SK-N-SH (cell line): ENCODE measurements around the gene BRME1. TPM values are rescaled to one million over a fixed set of nuclear protein-coding genes. Genes with fewer than 3 reads are reported as not detected.

Experiments used
- CTCF ChIA-PET: fragments of 300-600, 350-600 bp; formaldehyde crosslinking; extraction: SDS; loops from one replicate; lab custom pipeline; 2021; lab: Yijun Ruan, JAX
- POLR2A ChIA-PET: fragments of 350-600 bp; sonication (Branson Sonifier 250); formaldehyde crosslinking; extraction: SDS; loops from one replicate; lab custom pipeline; 2020; ENCODE audit warnings: antibody characterized with exemption, inconsistent platforms; lab: Yijun Ruan, JAX
- DNase-seq: peaks from one replicate; pipeline ENCODE4 v3.0.0; 2012
- H2AFZ ChIP-seq: fragments of 200-600 bp; sonication (generic); 2 replicates; pipeline ENCODE4 v1.8.1; 2016; ENCODE audit warnings: antibody characterized with exemption, mild to moderate bottlenecking, low read depth
- H3F3A ChIP-seq: fragments of 200-600 bp; sonication (generic); replicated peaks from 2 replicates; pipeline ENCODE3; 2016; ENCODE audit warnings: antibody characterized with exemption, mild to moderate bottlenecking; ENCODE audit not compliant: insufficient read depth
- H3K27ac ChIP-seq, 2 experiments: fragments of 200-500 bp in 1 of 2; fragments of 200-600 bp in 1 of 2; sonication (Bioruptor generic) in 1 of 2; sonication (generic), shearing (Covaris generic) in 1 of 2; 2 replicates each; pipeline versions ENCODE4 v1.5.1 to v1.6.1; 2014 to 2016; ENCODE audit warnings: low read depth in 2 of 2, inconsistent platforms in 1 of 2, low read length in 1 of 2, mild to moderate bottlenecking in 1 of 2, mixed read lengths in 1 of 2
- H3K27me3 ChIP-seq: fragments of 200-600 bp; sonication (generic), shearing (Covaris generic); 2 replicates; pipeline ENCODE4 v1.6.1; 2016; ENCODE audit warnings: mixed run types; ENCODE audit not compliant: insufficient read depth
- H3K36me3 ChIP-seq, 2 experiments: fragments of 200-500 bp in 1 of 2; fragments of 200-600 bp in 1 of 2; sonication (Bioruptor generic) in 1 of 2; sonication (generic) in 1 of 2; replicated peaks in 1 of 2; 2 replicates each; pipeline versions ENCODE3 to v1.5.1; 2014 to 2016; ENCODE audit warnings: low read length in 1 of 2, mild to moderate bottlenecking in 1 of 2; ENCODE audit not compliant: insufficient read depth in 2 of 2, control insufficient read depth in 1 of 2
- H3K4me1 ChIP-seq, 2 experiments: fragments of 200-500 bp in 1 of 2; fragments of 200-600 bp in 1 of 2; sonication (Bioruptor generic) in 1 of 2; sonication (generic), shearing (Covaris generic) in 1 of 2; 2 replicates each; pipeline versions ENCODE4 v1.5.1 to v1.6.1; 2014 to 2016; ENCODE audit warnings: low read depth in 1 of 2, low read length in 1 of 2, mixed run types in 1 of 2; ENCODE audit not compliant: insufficient read depth in 2 of 2, control insufficient read depth in 1 of 2
- H3K4me2 ChIP-seq: fragments of 200-600 bp; sonication (generic), shearing (Covaris generic); 2 replicates; pipeline ENCODE4 v1.6.1; 2017; ENCODE audit warnings: mixed run types
- H3K4me3 ChIP-seq, 2 experiments: fragments of 200-500 bp in 1 of 2; fragments of 200-600 bp in 1 of 2; sonication (Bioruptor generic) in 1 of 2; sonication (generic), shearing (Covaris generic) in 1 of 2; 2 replicates each; pipeline versions ENCODE4 v1.5.1 to v1.8.1; 2014 to 2016; ENCODE audit warnings: low read depth in 2 of 2, inconsistent platforms in 1 of 2, low read length in 1 of 2, mild to moderate bottlenecking in 1 of 2, mixed read lengths in 1 of 2, moderate library complexity in 1 of 2
- H3K79me2 ChIP-seq: fragments of 200-600 bp; sonication (generic); 2 replicates; pipeline ENCODE4 v1.8.1; 2017; ENCODE audit warnings: mild to moderate bottlenecking; ENCODE audit not compliant: insufficient read depth
- H3K9ac ChIP-seq: fragments of 200-600 bp; sonication (generic); 2 replicates; pipeline ENCODE4 v1.6.1; 2017; ENCODE audit warnings: mixed run types
- H3K9me2 ChIP-seq: fragments of 200-600 bp; sonication (generic); 2 replicates; pipeline ENCODE4 v1.6.1; 2017; ENCODE audit warnings: mixed run types
- H3K9me3 ChIP-seq: fragments of 200-600 bp; sonication (generic); 2 replicates; pipeline ENCODE4 v1.6.1; 2017; ENCODE audit warnings: mixed run types, mild to moderate bottlenecking, moderate library complexity
- H4K20me1 ChIP-seq: fragments of 200-600 bp; sonication (generic); 2 replicates; pipeline ENCODE4 v1.6.1; 2017; ENCODE audit warnings: mild to moderate bottlenecking, mixed run types; ENCODE audit not compliant: insufficient read depth
- CHD2 ChIP-seq: fragments of 150-350 bp; IDR thresholded peaks from 2 replicates; pipeline ENCODE4 v1.6.1; 2018; ENCODE audit warnings: low read length; ENCODE audit not compliant: partially characterized antibody
- CTCF ChIP-seq: fragments of 200-600 bp; sonication (generic); IDR thresholded peaks from 2 replicates; pipeline ENCODE4 v1.6.1; 2017; ENCODE audit warnings: antibody characterized with exemption, mild to moderate bottlenecking, moderate library complexity
- ELF1 ChIP-seq: IDR thresholded peaks from 2 replicates; pipeline ENCODE4 v1.4.0; 2012
- FOXJ3 ChIP-seq: sonication (generic); formaldehyde crosslinking; IDR thresholded peaks from 2 replicates; pipeline ENCODE4 v1.5.1; 2020; ENCODE audit warnings: mild to moderate bottlenecking, missing genetic modification reagents
- FOXM1 ChIP-seq: IDR thresholded peaks from 2 replicates; pipeline ENCODE4 v1.4.0; 2012; ENCODE audit warnings: low read depth, mild to moderate bottlenecking
- MAX ChIP-seq: IDR thresholded peaks from 2 replicates; pipeline ENCODE4 v1.4.0; 2012; ENCODE audit warnings: low read depth
- MEF2A ChIP-seq: IDR thresholded peaks from 2 replicates; pipeline ENCODE4 v1.4.0; 2012; ENCODE audit warnings: low read depth, borderline replicate concordance
- RXRA ChIP-seq: IDR thresholded peaks from 2 replicates; pipeline ENCODE4 v1.4.0; 2012; ENCODE audit warnings: low read depth, mild to moderate bottlenecking, borderline replicate concordance
- TAF1 ChIP-seq: IDR thresholded peaks from 2 replicates; pipeline ENCODE4 v1.6.1; 2012; ENCODE audit warnings: low read depth, mild to moderate bottlenecking, low read length, moderate library complexity, borderline replicate concordance
- USF2 ChIP-seq: fragments of 150-350 bp; IDR thresholded peaks from 2 replicates; pipeline ENCODE4 v1.6.1; 2017; ENCODE audit warnings: antibody characterized with exemption, low read length, low read depth, borderline replicate concordance
- YY1 ChIP-seq: IDR thresholded peaks from 2 replicates; pipeline ENCODE4 v1.4.0; 2012; ENCODE audit warnings: low read depth, mild to moderate bottlenecking
- WGBS: methylation state at CpG from one replicate; pipeline ENCODE4 v1.1.6; 2017; ENCODE audit warnings: low lambda C conversion rate; 5-methylcytosine and 5-hydroxymethylcytosine counted together
- polyA plus RNA-seq, 3 experiments: library from polyadenylated mRNA; depleted of rRNA; stranded (reverse); fragments of >200 nt; gene quantifications; 2 replicates each; pipeline ENCODE4 v1.2.3, GENCODE V29; 2012

Gene BRME1
- polyA plus RNA-seq, 1 of the 3 experiments (the other 2 are of a cell fraction) = 1.5 TPM

DNA sequence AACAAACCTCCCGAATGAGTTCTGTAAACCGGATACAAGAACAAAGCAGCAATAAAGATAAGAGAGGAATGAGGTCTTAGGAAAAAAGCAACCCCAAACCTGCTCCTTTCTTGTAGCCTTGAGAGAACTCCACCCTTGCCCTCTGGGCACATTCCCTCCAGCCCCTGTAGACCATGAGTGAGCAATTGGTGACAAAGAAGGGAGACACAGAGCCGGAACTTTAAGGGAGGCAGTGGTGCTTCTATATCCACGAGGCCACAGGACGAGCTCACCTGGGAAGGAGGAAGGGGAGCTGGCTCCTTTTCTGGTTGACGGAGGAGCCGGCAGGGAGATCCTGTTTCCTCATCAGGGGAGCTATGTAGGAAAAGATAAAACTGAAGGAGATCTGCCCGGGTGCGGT lies 13.0 kb downstream of the BRME1 start:
- H3K79me2 ChIP-seq = no peaks in the 10 kb centered on the region
- TF ChIP-seq MEF2A (no peak), CHD2 (no peak), YY1 (no peak), USF2 (no peak), FOXJ3 (CRISPR knock-in tag) (no peak), CTCF (no peak), FOXM1 (no peak), TAF1 (no peak)

DNA sequence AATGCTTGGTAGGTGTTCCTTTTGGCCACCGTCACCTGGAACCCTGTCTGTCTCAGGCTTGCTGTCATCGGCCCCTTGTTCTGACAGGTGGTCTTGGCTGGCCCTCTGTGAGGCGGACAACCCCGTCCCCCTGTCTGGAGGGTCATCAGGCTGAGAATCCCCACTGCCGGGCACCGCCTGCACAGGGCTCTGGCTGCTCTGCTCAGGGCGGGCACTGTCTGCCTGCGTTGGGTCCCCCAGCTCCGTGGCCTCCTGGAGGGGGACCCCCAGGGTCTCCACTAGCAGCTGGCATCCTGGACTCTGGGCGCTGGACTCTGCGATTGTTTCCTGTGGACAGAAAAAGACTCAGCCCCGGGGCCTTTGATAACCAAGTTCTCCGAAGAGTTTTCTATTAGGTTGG lies 15.8 kb downstream of the BRME1 start:
- H3K27ac ChIP-seq = no peak overlapping the region
- CTCF ChIA-PET = interaction anchor here (0.6 to 2.0 kb wide), 2 partner anchors 10 to 182 kb away, joined by 3 to 6 read pairs; partner anchors contain the start of gene MISP3
- H3K9me2 ChIP-seq = no peaks in the 10 kb centered on the region
- no peak overlapping the region for H2AFZ ChIP-seq
- H3K4me1 ChIP-seq = peaks cover 0 to 2% of the 10 kb centered on the region in 2 experiments; a peak in 1 of 4 replicates
- WGBS = 96% methylated on average over 12 of the region's 13 CpGs
- H3K27me3 ChIP-seq = no peaks in the 10 kb centered on the region
- no peak overlapping the region for H3K4me2 ChIP-seq
- no peak for DNase-seq
- H3K4me3 ChIP-seq = no peak overlapping the region
- H3K9me3 ChIP-seq = no peaks in the 10 kb centered on the region
- H3K36me3 ChIP-seq = no peaks in the 10 kb centered on the region
- TF ChIP-seq RXRA (no peak), MAX (no peak), CTCF (no peak), ELF1 (no peak)
- no peaks in the 10 kb centered on the region for H3F3A ChIP-seq
- H4K20me1 ChIP-seq = no peaks in the 10 kb centered on the region
- H3K9ac ChIP-seq = no peak overlapping the region
- POLR2A ChIA-PET = no interaction called here
- H3K79me2 ChIP-seq = no peaks in the 10 kb centered on the region

More for the DNA sequence above, 13.0 kb downstream of the BRME1 start:
- Histone ChIP-seq H3F3A (no peaks in the 10 kb centered on the region), H3K36me3 (no peaks in the 10 kb centered on the region), H3K4me1 (no peaks in the 10 kb centered on the region), H3K4me2 (no peak overlapping the region), H4K20me1 (no peaks in the 10 kb centered on the region), H3K9ac (no peak overlapping the region), H3K27me3 (no peaks in the 10 kb centered on the region), H3K9me2 (no peaks in the 10 kb centered on the region), H3K4me3 (no peak overlapping the region), H2AFZ (no peak overlapping the region), H3K9me3 (no peaks in the 10 kb centered on the region), H3K27ac (no peak overlapping the region)
- ChIA-PET POLR2A (no interaction called here), CTCF (interaction anchor here (0.6 to 3.8 kb wide), 3 partner anchors 12 to 23 kb away, joined by 3 to 11 read pairs (median 3); no protein-coding TSS in a partner anchor)
- 78% methylated on average over 9 of the region's 9 CpGs for WGBS
- no peak for DNase-seq
